HG02973 (cell line): ENCODE data around the gene GRIFIN.
"Not testable (repeated sequence)": the region's sequence is repeated elsewhere in the genome, so short reads cannot be mapped to it uniquely, and the experiment has no call there.

Experiments used
- ATAC-seq: cut with Tn5 transposase; IDR thresholded peaks from one replicate; pipeline ENCODE4 v1.9.1; 2021; ENCODE audit warnings: moderate library complexity; ENCODE audit not compliant: unreplicated experiment

GRIFIN gene

DNA sequence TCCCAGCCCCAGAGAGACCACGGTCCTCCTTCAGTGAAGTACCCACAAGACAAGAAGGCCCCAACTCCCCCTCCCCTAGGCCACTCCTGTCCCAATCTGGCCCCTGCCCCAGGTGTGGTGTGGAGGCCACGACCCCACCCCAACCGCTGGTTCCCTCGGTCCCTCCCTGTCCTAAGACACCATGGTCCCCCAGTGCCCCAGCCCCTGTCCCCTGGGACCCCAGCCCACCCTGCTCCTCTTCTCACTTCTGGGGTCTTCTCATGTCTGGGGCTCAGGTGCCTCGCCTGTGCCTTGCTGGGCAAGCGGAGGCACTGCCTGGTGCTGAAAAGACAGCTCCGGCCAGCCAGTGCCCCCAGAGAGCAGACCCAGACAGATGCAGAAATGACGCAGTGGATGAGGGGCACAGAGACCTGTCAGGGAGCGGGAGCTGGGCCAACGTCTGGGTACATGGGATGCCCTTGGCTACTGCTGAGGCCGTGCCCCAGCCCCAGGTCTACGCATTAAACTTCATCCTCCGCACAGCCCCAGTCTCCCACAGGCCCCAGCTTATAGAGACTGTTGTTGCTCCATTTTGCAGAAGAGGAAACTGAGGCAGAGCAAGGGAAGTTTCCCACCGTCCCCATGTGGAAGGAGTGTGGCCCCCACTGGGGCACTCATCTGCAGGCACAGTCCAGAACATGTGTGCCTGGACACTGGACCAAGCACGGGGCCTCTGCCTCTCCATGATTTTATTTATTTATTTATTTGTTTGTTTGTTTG lies 14.8 kb downstream of the GRIFIN start:
- ATAC-seq: no peak

DNA sequence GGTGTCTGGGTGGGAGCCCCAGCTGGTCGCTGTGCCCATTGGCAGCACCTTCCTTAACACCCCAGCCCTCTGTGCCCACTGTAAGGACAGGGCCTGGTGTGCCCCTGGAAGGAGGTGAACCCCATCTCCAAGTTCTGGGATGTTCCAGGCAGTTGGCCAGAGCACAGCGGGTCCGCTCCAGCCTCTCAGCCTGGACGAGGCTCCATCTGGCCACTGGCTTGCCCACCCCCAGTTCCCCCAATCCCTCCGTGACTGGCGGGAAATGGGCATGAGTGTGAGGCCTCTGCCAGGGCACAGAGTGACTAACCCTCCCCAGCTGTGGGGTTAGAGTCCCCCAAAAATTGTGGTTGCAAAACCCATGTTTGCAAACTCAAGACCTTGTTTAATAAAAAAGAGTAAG lies 15.6 kb downstream of the GRIFIN start:
- no peak for ATAC-seq

DNA sequence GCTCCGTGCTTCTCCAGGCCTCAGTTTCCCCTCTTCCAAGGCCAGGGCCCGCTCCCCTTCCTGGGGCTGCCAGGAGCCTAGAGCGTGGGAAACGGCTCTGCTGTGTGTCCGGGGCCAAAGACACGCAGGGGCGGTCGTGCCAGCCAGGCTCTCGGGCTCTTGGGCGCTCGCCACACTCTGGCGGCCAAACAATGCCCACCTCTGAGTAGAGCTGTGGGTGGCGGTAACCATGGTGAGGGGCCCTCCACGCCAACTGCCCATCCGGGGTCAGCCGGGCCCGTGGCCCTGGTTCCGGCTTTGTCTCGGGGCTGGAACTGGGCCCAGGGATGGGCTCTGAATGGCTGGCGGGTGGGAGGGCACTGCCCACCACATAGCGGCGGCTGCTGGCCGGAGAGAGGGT lies 16.0 kb downstream of the GRIFIN start:
- ATAC-seq: no peak

DNA sequence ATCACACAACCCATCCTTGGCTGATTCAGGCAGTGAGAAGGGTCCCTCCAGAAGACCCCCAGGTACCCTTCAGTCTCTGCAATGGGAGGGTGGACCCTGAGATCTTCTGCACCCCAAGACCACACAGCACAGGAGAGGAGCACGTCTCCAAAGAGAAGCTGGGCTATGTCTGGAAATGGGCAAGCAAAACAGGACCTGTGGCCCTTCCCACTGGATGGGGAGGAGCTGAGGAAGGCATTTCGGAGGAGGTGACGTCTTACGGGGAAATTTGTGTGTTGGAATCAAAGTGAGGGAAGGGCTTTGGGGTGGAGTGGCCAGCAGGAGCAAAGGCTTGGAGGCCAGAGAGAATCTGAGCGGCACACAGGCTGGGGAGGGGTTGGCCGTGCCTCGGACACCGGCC lies 16.5 kb downstream of the GRIFIN start:
- no peak for ATAC-seq

DNA sequence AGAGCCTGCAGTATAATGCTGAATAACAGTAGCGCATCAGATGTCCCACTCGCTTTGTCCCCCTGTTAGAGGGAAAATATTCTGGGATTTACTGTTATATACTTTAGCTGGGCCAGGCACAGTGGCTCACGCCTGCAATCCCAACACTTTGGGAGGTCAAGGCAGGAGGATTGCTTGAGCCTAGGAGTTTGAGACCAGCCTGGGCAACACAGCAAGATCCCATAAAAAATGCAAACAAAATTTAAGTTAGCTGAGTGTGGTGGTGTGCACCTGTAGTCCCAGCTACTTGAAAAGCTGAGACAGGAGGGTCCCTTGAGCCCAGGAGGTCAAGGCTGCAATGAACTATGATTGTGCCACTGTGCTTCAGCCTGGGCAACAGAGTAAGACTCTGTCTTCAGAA lies 22.3 kb downstream of the GRIFIN start:
- ATAC-seq: not testable (repeated sequence)

DNA sequence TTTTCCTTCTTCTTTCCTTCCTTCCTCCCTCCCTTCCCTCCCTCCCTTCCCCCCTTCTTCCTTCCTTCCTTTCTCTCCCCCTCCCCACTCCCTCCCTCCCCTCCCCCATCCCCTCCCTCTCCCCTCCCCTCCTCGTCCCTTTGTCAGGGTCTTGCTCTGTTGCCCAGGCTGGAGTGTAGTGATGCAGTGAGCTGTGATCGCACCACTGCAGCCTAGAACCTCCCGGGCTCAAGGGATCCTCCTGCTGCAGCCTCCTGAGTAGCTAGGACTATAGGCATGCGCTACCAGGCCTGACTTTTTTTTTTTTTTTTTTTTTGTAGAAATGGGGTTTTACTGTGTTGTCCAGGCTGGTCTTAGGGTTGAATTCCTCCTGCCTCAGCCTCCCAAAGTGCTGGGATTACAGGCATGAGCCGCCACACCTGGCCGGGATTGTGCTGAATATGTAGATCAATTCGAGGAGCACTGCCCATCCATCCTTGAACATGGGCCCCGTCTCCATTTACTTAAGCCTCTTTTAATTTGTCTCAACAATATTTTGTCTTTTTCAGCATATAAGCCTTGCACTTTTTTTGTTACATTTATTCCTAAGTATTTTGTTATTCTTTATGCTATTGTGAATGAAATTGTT lies 23.4 kb downstream of the GRIFIN start:
- ATAC-seq: no peak

DNA sequence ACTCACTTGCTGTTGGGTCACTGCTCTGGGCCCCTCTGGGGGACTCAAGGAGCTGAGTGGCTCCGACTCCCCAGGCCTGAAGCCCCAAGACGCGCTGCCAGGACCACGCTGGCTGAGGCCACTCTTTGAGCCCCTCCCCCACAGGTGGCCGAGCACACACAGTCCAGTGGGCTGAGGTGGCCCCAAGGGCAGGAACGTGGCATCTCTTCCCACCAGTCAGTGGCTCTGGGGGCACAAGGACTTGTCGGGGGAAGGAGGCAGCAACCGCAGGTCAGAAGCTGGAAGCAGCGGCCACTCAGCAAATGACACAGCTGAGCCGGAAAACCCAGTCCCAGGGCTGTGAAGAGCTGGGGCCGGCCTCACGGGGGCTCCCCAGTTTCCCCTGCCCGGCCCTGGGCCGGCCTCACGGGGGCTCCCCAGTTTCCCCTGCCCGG lies 24.1 kb downstream of the GRIFIN start:
- peak; percentile 42 for ATAC-seq

DNA sequence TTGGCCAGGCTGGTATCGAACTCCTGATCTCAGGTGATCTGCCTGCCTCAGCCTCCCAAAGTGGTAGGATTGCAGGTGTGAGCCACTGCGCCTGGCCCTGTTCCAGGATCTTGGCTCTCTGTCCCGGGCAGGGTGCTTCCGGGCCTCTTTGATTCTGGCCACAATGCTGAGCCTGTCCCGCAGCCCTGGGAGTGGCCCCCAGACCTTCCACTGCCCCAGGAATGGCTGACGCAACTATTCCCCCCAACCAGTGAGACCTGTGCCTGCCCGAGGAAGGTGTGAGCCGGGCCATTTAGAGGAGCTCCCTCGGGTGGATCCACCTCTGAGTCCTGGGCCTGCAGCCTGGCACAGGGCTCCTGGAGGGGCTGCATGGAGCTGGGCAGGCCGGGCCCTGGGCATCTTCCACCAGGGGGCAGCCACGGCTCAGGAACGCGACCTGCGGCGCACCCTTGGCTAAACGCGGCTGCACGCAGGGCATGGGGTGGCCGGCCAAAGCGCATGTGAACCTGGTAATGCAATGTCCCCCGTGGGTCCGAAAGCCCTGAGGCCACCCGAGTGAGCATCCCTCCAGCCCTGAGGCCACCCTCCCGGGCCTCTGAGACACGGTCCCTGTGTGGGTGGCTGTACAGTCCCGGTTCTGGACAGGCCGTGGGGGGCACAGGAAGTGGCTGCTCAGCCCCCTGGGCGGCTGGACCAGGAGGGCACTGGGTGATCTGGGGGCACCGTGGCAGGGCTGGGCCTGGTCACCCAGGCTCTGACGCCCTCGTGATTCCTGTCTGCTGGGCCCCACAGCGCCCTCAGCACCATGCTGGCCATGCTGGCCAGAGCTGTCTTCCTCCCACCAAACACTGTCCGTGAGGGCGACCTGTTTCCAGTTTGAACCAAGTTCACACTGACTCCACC lies 24.8 kb downstream of the GRIFIN start:
- peak; percentile 68 for ATAC-seq

DNA sequence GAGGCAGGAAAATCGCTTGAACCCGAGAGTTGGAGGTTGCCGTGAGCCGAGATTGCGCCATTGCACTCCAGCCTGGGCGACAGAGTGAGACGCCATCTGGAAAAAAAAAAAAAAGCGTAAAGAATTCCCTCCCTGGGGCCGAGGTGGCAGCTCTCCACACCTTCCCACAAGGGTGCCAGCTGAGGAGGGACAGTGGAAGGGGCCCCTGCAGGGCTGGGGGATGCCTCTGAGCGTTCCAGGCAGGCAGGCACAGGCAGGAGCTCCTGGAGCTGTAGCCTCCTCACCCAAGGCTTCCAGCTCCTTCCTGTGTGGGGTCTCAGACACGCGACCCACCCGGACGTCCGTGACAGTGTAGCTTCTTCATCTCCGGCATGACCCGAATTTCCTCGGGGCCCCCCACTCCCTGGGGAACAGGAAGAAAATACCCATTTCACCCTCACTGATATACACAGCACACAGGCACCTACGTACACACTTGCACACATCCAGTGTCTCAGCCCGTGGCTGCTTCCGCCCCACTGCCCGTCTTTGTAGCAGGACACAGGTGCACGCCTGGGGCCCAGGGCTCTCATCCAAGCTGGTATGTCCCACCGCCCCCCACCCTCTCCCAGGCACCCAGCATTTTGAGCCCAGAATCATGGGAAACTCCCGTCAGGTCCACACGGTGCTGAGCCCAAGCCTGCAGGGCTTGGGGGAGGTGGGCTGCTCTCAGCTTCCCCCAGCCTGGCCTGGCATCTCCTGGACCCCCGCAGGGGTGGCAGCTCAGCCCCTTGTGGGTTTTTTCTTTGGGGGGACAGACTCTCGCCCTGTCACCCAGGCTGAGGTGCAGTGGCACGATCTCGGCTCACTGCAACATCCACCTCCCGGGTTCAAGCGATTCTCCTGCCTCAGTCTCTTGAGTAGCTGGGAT lies 25.7 kb downstream of the GRIFIN start:
- ATAC-seq: no peak

DNA sequence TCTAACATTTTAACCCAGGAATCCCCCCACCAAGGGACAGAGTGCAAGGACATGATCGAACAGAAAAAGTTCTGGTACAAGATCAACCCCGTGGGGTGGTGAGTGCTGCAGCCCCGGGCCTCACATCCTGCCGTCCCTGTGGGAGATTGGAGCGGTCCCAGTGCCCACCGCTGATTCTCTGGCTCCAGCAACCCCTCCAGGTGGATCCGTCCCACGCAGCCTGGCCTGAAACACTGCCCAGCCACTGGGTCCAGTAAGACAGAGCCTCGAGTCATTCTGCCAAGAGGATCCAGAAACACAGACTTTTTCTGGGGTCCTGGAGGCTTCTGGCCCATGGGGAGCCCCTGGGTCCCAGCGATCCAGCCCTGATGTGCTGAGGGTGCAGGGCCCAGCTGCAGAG lies 29.5 kb downstream of the GRIFIN start:
- ATAC-seq: no peak

DNA sequence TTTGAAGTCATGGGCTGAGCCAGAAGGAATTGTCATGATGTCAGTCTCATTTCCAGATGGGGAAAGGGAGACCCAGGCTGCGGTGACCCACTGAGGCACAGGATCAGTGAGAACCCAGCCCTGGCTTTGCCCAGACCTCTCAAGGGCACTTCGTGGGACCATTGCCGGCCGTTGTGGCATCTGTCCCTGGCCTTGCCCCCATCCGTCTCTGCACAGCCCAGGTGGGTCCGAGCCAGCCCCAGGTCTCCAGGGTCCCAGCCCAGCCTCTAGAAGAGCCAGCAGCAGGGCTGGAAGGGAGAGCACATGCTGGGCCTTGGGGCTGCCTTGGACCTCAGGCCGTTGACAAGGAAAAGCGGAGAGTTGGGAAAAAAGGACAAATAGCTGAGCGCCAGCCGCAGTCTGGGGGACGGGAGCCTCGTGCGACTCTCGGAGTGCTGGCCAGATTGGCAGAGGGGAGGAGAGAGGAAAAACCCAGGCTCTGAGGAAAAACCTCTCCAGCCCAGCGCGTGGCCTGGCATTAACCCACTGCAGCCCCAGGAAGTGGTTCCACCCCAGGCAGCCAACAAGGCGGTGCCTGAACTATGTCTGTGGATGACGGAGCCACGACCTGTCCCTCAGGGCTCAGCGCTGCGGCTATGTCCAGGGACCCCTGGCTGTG lies 30.2 kb downstream of the GRIFIN start:
- ATAC-seq: no peak

DNA sequence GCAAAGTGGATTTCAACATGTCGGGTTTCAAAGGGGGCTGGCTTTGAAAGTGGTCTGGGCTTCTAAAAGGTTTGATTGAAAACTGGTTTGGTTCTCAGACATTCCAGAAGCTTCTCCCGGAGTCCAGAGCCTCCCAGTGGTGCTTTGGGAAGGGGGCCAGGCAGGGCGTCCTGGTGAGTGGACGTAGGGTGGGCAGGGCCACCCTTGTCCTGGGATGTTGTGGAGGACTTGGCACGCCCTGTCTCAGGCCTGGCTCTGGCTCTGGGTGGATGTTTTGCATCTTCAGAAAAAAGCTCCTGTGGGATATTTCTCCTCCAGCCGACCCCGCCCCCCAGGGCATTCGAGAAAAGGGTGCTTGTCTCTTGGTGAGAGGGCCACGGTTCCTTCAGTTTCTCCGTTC lies 31.2 kb downstream of the GRIFIN start:
- ATAC-seq: no peak

DNA sequence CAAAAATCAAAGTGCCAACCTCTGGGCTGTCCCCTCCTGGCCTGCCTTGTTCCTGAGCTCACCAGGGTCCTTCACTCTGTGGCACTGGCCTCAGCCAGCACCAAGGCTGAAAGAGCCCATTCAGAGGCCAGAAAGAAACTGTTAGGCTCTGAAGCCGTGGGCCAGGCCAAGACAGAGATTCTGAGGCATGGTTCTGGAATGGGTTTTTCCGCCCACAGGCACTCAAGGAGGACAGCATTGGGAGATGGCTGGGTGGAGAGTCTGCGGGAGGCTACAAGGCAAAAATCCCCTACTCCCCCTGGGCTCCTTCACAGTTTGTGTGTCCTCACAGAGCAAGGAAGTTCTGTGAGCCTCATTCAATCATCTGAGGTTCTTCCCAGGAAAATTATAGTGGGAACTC lies 31.7 kb downstream of the GRIFIN start:
- ATAC-seq: no peak

DNA sequence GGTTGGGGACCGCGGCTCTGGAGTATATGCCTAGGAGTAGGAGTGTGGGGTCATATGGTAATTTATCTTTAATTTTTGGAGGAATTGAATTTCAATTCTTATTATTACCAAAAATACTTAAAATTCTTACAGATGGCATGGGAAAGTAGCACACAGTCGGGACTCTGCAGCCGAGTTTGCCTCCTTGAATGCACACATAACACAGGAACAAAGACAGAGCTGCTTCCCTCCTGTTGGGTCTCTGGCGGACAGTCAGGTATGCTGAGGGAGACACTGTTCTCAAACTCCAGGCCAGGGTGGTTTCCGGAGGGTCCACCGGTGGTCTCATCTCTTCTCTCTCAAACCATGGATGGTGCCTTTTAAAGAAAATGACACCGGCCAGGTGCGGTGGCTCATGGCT lies 32.7 kb downstream of the GRIFIN start:
- no peak for ATAC-seq

DNA sequence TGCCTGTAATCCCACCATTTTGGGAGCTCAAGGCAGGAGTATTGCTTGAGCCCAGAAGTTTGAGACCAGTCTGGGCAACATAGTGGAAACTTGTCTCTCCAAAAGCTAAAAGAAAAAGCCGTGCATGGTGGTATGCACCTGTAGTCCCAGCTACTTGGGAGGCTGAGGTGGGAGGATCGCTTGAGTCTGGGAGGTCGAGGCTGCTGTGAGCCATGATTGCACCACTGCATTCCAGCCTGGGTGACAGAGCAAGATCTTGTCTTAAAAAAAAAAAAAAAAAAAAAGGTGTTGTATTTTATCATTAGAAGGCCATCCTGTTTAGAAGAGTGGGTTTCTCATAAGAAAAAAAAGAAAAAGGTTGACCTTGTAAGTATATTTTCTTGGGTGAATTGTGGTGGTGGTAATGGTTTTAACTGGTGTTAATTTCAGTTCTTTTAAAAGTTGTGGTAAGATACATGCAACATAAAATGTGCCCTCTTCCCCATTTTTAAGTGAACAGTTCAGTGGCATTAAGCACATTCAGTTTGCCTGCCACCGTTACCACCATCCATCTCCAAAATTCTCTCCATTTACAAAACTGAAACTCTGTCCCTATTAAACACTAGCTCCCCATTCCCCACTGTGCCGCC lies 34.7 kb downstream of the GRIFIN start:
- ATAC-seq: no peak

DNA sequence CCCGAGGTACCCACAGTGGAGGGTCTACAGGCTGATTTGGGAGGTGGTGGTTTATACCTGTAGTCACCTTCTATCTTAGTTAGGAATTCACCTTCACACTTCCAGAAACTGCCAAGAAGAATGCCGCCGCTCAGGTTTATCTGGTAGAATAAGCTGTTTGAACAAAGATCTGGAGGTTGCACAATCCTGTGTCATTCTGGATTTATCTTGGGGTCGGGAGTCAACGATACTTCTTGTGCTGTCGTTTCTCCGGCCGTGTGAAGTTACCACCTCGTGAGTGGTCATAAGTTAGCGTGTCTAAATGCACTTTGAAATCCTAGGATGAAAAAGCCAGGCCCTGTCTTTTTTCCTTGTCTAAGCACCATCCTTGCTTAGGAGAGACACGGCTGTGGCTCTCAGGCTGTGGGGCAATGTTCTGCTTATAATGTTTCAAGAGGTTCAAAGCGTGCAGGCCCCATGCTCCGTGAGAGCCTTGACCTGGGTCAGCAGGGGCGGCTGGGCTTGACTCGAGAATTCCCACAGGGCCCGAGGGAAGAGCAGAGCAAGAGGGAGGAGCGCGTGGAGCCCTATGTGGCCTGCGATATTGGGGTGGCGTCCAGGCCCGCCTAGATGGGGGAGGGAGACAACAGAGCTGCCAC lies 35.5 kb downstream of the GRIFIN start:
- no peak for ATAC-seq

DNA sequence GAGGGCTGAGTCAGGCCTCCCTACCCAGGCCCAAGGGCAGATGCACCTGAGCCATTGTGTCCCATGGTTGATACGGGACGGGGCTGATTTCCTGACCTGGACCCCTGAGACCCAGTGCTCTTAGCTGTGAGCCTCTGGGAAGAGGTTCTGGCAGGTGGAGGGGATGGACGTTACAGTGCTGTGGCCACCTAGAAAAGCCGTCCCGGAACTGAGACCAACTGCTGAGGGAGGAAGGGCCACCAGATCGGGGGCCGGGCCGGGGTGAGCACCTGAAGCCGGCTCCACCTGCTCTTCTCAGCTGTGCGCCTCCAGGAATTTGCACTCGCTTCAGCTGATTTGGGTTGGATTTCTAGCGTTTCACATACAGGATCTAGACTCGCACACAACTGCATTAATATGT lies 37.4 kb downstream of the GRIFIN start:
- no peak for ATAC-seq

DNA sequence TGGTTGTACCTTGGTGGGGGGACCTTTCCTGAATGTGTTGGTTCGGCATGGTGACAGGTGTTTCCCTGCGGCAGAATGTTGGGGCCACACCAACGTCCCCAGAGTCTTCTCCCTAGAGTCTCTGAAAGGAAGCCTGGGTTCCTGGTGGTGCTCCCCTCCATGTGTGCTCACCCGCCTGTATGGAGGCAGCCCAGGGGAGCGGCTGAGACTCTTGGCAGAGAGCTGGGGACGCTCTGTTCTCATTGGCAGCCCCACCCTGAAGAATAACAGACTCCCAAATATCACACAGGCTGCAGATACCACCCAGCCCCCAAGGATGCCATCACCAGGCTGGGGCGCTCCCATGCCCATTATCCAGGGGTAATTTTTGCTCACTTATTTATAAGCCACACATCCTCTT lies 38.0 kb downstream of the GRIFIN start:
- ATAC-seq: no peak

DNA sequence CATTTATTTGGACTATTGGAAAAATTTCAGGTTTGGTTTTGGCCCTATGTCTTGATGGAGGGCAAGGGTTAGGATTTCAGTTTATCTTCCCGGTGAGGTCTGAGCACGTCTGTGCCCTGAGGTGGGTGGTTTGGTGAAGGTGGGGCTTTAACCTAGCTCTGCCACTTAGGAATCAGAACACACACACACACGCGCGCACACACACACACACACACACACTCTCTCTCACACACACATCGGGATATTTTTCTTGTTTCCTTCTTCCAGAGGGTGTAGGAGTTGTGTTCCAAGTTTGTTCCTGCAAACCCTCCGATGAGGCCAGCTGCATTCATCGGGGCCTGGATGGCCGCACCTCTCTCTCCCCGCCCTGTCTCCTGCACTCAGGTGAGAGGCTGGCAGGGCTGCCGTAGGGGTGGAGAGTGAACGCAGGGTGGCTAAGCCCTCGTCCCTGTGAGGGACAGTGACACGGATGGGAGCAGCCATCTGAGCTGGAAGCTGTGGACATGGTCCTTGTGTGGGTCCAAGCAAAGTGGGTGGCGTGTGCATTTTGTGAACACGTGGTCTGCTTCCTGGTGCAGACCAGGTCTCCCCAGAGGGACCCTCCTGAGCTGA lies 38.6 kb downstream of the GRIFIN start:
- ATAC-seq: no peak
